Esophagus squamous epithelium (tissue), 4 donors: ENCODE measurements around the gene SPACA9.

ENCODE experiments used
- CTCF ChIP-seq, 6 experiments: fragments of 450-650 bp in 4 of 6; fragments of 200-600 bp in 2 of 6; sonication (generic) in 2 of 6; IDR thresholded peaks; one replicate each; pipeline ENCODE4 v1.5.1; 2016 to 2019; ENCODE audit warnings: antibody characterized with exemption in 6 of 6, mild to moderate bottlenecking in 4 of 6, moderate library complexity in 4 of 6
- POLR2A ChIP-seq, 4 donors: fragments of 450-650 bp; IDR thresholded peaks; one replicate each; pipeline ENCODE4 v1.6.1; 2017; ENCODE audit warnings: antibody characterized with exemption in 4 of 4, mild to moderate bottlenecking in 4 of 4, moderate library complexity in 3 of 4

DNA sequence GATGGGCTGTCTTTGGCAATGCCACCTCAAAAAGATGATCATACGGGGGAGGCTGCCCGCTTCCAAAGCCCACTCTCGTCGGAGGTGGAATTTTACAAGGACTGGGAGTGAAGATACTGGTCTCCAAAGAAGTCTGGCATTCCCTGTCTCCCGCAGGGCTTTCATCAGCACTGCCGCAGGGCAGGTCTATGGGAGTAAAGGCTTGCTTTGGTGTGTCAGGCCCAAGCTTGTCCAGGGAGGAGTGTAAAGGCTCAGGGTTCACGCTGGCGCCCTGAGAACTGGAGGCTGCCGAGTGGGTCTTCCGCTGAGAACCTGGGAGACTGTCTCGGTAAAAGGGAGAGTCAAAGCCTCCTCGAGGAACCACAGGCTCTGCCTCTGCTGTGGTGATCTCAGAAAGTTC lies 27.0 kb downstream of the SPACA9 start:
- TF ChIP-seq CTCF (IDR thresholded peaks at IDR 0.05) (no peak), POLR2A (IDR thresholded peaks at IDR 0.05) (no peak)
